Fibroblast of peridontal ligament (primary cell): ENCODE results near the gene CAMK1D.

Source experiments
- DNase-seq: peaks from one replicate; pipeline ENCODE4 v3.0.0-alpha.2; 2010; ENCODE audit errors: extremely low read depth

The CAMK1D gene

DNA sequence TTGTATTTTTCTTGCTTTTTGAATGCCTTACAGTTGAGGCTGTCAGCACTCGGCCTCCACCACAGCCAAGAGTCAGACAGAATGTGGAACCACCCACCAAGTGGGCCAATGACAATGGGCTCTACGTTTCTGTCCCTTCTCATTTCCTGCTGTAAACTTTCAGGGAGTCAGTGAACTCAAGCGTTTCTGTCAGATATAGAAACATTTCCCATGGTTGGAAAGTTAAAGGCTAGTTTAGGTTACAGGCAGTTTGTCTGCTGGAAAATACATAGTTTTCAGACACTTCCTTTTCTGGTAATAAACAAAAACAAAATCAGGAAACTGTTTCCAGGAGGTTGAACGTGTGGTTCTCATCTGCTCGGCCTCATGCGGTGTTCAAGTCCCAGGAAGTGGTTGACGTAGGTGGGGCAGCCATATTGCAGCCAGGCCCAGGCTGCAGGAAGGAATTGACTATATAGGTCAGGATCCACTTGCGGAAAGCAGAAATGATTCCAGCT is 245.1 kb downstream of the CAMK1D start:
- DNase-seq = no peak

DNA sequence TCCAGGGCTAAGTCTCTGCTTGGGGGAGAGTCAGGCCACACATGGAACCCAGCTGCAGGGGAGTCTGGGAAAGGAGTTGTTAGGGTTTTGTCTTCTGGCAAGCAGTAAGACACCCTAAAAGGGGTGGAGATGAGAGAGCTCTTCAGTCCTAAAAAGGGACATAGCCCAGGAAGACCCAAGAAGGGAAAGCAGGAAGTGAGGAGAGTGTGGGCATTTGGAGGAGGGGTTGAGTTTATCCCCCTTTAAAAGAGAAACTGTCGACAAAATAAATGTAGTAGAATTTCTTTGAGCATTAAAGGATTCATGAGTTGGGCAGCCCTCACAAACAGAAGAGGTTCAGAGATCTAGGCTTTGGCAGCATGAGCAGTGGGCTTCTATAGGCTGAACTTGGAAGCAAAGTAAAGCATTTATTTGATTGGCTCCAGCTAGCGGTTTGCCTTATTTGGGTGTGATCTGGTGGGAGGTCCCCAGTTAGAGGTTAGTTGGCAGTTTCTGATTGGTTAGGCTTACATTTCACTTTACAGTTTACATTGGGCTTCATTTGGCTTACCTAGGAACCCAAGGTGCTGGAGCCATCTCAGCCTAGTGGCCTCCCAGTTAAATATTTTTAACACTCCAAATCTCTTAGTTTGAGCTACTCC is 246.7 kb downstream of the CAMK1D start:
- no peak for DNase-seq

DNA sequence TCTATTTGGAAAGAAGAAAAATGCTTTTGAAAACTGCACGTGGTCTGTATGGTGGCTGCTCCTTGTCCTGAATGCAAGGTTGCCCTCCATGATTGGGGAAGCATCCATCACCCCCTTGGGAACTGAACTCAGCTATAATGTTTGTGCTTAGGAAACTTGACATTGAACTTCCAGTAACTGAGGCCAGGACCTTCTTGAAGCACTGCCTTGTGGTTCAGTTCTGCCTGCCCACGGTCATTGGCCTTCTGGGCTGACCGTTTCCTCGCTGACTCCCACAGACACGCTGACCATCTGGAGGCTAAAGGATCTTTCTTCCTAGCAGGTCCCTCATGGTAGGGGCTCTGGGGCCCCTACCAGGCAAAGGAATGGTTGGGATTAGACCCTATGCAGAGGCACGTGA is 247.8 kb downstream of the CAMK1D start:
- DNase-seq = no peak

DNA sequence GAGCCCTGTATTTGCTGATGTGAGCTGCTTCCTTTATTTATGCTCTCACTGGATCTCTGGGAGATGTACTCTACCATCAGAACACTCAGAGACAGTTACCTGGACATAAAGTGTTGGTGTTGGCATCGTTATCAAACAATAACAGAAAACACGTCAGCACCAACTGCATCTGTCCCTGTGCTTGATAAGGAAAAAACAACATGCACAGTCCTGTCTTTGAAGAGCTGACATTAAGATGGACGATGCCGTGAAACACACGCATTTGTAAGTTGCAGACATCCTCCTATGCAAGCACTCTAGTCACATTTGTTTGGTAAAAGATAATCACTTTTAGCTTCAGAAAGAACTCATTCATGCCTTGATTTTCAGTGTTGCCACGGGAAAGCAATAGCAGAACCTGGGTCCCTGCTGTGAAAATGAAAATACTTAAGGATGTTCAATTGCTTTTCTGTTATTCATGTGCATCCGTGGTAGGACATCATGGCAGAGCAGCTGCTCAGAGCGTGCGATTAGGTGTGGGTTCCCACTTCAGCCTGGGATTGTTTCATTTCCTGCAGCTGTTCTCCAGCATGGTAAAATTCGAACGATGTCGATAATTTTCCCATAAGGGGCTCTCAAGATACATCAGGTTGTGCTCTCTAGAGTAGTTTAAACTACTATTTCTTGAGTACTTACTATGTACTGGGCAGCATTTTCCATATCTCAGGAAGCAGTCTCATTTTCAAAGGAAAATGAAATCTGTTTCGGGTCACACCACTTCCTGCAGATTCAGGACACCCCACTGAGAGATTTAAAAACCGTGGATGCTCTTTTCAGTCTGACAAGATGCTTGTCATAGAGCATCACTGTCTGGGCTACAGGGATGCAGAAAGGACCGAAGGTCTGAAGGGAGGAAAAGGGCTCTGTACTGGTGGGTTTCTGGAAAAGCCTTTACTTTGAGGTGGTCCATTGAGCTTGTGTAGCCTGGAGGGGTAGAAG is 248.7 kb downstream of the CAMK1D start:
- no peak for DNase-seq

DNA sequence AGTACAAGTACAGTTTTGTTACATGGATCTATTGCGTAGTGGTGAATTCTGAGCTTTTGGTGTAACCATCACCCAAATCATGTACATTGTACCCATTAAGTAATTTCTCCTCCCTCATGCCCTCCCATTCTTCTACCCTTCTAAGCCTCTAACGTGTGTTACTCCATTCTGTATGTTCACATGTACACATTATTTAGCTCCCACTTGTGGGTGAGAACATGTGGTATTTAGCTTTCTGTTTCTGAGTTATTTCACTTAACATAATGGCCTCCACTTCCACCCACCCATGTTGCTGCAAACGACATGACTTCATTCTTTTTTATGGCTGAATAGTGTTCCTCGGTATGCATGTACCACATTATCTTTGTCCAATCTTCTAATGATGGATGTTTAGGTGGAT is 251.3 kb downstream of the CAMK1D start:
- no peak for DNase-seq

DNA sequence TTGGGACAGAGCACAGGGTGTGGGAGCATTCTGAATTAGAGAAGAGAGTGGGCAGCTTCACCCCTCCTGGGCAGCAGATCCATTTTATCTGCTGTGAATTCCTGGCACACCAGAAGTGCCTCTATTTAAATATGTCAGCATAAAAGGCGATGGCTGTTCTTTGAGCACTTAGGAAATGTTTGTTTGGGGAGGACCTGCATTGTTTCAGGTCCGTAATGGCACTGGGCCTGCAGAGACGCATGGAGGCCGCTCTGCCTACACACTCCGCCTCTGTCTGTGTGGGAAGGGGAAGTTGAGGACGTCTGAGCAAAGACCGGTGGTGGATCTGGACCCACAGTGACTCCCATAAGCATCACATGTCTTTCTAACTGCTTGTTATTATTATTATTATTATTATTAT is 253.2 kb downstream of the CAMK1D start:
- no peak for DNase-seq

DNA sequence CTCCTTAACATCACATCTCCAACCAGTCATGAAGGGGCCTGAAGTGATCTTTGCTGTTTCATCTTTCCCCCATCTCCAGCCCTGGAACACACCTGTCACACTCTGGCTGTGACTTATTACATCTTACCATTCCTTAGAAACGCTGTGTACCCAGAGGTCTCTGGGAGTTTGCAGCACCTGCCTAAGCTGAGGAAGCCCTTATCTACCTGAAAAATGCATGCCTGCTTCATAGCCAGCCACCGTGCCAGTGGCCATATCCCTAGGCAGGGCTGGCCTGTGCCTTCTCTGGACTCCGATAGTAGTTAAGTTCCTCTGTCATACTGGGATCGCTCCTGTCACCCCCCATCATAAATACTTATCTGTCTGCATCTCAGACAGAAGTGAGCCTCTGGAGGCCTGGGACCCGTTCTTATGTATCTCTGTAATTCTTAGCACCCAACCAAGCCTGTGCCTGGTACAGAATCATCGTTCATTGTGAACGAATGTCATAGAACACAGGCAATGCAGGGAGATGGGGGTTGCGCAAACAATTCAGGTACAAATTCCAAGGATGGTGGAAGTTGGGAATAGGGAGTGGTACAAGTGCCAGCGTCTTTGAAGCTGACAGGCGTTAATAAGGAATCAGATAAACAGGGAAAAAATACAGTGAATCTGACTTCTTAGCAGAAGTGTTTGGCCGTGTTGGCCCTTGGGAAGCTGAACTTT is 254.6 kb downstream of the CAMK1D start:
- DNase-seq = no peak

DNA sequence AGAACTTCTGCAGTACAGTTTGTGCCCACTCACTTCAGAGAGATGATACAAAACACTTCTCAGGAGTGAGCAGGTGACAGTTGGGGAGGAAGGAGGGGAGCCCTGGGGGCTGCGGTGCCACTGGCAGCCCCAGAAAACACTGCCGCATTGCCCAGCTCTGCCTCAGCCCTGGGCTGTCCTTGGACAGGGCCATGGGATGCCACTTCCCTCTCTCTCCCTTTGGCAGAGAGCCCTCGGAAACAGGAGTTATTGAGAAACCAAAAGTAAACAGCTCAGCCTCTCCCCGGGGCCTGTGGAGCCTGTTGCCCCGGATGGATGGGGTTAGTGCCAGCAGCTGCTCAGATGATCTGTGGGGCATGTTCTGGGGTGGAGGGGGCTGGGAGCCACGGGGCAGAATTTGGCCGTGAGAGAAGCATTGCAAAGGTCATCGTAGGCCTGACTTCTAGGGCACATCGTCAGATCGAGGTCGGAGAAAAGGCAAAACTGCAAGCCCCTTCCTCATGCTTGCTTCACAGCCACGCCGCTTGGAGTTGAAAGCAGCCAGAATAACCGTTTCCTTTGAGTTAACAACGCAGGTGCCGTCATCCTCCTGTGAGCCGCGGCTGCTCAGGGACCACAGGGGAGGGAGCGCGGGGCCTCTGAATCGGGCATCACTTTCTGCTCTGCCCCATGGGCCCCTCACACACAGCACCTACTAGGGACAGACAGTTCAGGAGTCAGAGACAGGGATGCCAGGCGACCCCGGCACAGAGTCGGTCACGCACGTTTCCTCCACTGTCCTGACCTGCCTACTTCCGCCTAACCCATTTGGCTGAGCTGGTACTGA is 256.4 kb downstream of the CAMK1D start:
- DNase-seq = peak; percentile 60

DNA sequence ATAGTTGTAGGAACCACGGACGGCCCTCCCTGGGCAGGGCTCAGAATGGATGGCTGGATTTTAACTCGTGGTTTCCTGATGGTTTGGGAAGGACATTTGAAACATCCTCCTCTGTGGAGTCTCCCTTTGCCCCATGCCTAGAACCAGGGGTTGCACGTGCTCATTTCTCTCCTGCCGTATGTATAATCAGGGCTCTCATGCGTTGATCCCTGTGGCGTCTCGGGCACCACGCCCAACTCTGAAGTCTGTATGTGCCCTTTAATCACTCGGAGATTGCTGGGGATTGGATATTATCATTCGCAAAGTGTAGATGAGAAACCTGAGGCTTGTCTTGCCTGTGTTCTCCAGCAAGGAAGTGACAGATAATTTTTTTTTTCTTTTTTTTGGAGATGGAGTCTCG is 257.1 kb downstream of the CAMK1D start:
- no peak for DNase-seq

DNA sequence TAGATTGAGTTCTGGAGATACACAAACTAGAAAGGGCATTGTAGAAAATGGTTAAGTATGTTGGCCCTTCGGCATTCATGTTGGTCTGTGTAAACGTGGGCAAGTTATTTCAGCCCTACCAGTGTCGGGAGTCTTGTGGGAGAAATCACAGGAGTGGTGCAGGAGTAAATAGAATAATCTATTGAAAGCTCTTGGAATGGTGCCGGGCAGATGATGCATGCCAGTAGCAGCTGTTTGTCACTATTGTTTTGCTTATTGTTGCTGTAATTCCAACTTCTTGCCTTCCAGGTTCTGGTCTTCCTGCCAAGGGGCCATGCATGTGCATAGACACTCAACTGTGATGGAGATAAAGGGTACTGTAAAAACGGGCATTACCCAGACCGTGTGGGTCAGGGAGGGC is 259.4 kb downstream of the CAMK1D start:
- no peak for DNase-seq

DNA sequence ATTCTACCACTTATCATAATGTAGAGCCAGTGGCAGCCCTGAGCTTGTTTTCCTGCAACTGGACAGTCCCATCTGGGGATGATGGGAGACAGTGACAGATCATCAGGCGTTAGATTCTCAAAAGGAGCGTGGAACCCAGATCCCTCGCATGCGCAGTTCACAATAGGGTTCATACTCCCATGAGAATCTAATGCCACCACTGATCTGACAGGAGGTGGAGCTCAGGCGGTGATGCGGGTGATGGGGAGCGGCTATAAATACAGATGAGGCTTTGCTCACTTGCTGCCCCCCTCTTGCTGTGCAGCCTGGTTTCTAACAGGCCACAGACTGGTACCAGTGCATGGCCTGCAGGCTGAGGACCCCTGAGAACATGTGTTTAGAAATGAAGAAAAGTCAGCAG is 260.1 kb downstream of the CAMK1D start:
- no peak for DNase-seq

DNA sequence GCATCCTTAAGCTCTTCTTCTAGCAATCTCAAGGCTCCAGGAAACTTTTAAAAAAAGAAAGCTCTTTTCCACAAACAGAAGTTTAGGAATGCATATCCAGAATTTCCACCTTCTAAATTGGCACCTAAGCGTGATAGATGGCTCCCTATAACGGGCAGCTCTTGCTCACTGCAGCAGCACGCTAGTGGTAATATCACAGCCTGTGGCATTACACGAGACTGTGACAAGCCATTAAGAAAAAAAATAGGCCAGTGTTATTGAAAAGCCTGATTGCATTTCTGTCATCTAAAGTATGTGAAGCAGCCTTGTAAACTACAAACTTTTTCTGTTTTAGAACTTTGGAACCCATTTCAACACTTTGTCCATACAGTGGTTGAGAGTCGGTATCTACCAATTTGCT is 263.8 kb downstream of the CAMK1D start:
- no peak for DNase-seq

DNA sequence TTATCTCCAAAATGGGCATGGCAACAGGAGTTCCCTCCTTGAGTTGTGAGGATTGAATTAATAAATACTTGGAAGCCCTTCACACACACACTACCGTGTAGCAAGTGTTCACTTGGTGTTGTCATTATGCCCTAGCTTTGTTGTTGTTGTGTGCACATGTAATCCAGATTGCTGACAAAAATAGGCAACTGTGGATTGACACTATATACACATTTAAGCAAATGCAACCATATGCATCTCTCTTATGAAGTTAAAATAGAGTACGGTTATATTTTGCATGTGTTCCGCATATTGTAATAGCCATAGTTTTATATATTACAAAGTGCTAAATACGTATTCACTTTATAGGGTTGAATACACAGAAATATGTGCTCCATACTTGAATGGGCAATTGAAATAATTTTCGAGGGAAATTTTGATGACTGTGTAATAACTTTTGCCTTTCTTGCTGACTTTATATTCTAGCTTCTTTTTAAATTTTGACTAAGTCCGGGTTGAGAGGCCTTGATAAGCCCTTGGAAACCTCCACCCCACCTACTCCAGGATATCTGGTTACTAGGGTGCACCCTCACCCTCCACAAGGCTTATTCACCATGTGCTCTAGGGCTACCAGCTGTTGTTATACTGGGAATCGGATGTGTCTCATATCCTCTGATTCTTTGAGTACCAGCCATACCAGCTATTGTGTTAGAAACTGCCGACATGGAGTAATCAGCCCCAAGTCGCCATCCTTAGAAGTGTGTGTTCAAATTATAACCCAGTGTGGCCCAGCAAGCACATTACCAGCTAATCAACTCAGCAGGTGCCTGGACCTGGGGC is 265.0 kb downstream of the CAMK1D start:
- DNase-seq = no peak

DNA sequence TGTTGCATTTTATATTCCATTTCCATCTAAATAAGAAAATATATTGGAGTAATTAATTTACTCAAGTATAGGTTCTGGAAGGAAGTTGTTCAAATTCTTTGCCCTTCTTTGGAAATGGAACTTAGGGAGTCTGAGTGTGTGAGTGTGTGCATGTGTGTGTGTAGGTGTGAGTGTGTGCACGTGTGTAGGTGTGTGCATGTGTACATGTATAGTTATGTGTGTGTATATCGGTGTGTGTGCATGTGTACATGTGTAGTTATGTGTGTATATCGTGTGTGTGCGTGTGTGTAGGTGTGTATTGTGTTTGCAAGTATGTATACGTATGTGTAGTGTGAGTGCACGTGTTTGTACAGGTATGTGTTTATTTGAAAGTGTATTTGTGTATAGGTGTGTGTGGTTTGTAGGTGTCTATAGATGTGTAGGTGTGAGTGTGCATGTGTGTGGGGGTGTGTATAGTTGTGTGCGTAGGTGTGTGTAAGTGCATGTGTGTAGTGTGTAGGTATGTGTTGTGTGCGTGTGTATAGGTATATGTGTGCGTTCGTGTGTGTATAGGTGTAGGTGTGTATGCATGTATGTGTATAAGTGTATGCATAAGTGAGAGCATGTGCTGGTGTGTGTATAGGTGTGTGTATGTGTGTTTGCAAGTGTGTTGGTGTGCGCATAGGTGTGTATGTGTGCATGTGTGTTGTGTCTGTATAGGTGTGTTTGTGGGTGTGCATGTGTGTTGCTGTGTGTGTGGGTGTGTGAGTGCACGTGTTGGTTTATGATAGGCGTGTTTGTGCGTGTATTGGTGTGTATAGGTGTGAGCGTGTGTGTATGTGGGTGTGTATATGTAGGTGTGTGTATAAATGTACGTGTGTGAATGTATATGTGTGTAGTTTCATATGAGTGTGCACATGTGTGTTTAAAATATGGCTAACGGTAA is 266.2 kb downstream of the CAMK1D start:
- no peak for DNase-seq

DNA sequence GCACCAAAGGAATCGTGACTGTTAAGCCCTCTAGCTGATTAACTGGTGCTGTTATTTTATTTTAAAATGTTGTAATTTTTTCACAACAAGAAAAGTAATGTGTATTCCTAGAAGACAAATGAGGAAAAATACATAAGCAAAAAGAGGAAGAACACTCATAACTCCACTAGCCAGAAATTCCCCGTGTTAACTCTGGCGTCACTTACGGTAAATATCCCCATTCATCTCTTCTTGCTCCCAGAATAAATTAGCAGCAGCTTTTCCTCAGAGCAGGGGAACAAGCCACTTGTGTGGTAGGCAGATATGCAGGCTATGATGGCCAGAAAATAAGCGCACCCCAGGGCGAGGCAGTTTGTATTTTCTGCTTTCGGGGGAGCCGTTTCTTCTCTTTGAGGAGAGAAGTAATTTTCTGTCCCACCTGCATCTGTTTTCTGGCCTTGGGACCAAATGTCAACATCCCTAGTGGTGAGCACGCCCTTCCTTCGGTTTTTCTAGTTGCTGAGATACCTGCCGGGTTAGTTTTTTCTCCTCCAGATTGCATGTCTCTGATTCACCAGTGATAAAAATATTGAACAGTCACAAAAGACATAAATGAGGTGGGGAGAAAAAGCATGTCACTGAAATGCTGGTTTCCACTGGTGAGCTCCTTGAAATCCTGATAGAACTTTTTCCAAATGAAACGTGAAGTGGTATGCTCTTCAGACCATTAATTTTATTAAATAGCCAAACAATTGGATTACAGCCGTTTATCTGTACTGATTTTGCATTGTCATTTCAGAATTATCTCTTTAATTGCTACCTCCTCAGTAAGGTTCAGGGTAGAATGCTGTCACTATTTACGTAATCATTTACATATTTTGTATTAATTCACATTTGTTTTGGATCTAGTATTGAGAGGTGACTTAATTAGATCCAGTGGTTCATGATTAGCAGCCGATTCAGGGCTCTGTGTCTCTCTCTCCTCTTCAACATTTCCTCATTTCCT is 268.1 kb downstream of the CAMK1D start:
- no peak for DNase-seq

DNA sequence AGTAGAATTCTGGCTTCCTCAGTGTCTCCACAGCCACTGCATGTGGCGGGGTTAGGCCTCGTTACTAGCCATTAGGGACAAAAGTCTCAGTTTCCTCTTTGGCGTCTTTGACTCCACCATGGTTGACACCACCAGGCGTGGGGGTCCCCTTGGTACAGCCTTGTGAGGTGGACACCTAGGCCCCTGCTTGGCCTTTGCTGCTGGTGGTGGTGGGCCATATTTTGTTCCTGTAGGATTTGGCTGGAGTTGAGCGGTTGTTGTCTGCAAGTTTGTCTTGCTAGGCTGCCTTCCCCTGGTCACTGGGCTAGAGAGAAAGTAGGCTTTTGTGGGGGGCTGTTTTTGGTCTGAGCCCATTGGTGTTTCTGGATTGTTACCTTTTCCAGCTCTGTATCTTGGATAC is 272.7 kb downstream of the CAMK1D start:
- no peak for DNase-seq

DNA sequence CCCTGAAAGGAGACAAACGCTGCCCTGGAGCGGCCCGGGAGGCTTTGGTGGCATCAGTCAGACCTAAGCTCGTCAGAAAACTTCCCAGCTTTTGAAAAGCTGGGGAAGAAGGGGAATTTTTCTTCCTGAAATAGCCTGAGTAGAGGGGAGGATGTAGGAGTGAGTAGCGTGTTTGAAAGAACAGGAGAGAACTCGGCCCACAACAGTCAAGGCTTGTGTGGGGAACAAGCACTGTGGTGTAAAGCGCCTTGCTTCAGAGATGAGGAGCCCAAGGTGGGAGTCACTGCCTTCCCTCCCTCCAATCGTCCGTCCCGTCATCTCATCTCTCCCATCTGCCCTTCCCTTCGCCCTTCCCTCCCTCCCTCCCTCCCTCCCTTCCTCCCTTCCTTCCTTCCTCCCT is 273.3 kb downstream of the CAMK1D start:
- DNase-seq = no peak

DNA sequence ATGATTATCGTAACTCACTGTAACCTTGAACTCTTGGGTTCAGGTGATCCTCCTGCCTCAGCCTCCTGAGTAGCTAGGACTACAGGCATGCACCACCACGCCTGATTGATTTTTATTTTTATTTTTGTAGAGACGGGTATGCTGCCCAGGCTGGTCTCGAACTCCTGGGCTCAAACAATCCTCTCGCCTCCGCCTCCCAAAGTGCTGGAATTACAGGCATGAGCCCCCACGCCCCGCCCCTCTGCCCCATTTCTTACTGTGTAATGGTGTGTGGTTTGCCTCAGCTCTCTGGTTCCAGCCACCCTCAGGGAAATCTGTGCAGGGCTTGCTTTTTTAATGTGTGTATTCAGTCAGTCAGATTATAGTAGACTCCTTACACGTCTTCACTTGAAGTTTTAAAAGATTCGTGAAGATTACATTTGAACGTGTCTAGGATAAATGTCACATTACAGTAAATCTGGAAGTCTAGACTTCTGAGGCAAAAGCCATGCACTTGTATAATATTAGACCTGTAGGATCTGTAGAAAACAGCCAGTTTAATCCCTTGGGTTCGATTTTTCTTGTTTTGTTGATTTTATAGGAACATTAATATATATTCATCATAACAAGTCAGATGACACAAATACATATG is 276.2 kb downstream of the CAMK1D start:
- no peak for DNase-seq
